ENCODE results near the gene NRSN1.

GRCh38 chr6:24107294-24107693 lies 18.7 kb upstream of the NRSN1 start:
- no peak for TF ChIP-seq HCFC1 (IDR thresholded peaks at IDR 0.05; ENCODE audit: low read depth, low read length)
- TF ChIP-seq POLR2A (conservative IDR thresholded peaks at IDR 0.05) = no peak
- TF ChIP-seq DMBX1 (CRISPR knock-in tag; IDR thresholded peaks at IDR 0.05; ENCODE audit: borderline replicate concordance) = no peak
- no peak for TF ChIP-seq JUNB (CRISPR knock-in tag; conservative IDR thresholded peaks at IDR 0.05)
- no peak for TF ChIP-seq ZNF175 (CRISPR knock-in tag; IDR thresholded peaks at IDR 0.05; ENCODE audit: low read depth)
- no peak for TF ChIP-seq TCF3 (CRISPR knock-in tag; IDR thresholded peaks at IDR 0.05)
- no peak for TF ChIP-seq CREB1 (IDR thresholded peaks at IDR 0.05)
- TF ChIP-seq CREB1 (CRISPR knock-in tag; IDR thresholded peaks at IDR 0.05) = no peak
- TF ChIP-seq MTA1 (IDR thresholded peaks at IDR 0.05; ENCODE audit: borderline replicate concordance) = no peak
- no peak for TF ChIP-seq EP300 (IDR thresholded peaks at IDR 0.05; ENCODE audit: low read length)
- no peak for TF ChIP-seq ZNF263 (CRISPR knock-in tag; IDR thresholded peaks at IDR 0.05; ENCODE audit: borderline replicate concordance)
- no peak for TF ChIP-seq SP2 (IDR thresholded peaks at IDR 0.05; ENCODE audit: extremely low read depth, low read depth, low read length, poor library complexity, severe bottlenecking)
- TF ChIP-seq FOXK2 (conservative IDR thresholded peaks at IDR 0.05 in 1 of 2, IDR thresholded peaks at IDR 0.05 in 1 of 2; ENCODE audit: low read depth in 2 of 2) = no peak
- TF ChIP-seq ZBTB2 (IDR thresholded peaks at IDR 0.05) = no peak

Data from K562 (cell line).